Neural crest cell (in vitro differentiated cells): ENCODE data around the gene ARHGAP19. TPM values are rescaled to one million over a fixed set of nuclear protein-coding genes. Genes with fewer than 3 reads are reported as not detected.
A peak's percentile ranks its signal among the peaks of the same experiment; 100 is the strongest.

Experiments used
- DNase-seq: peaks from one replicate; pipeline ENCODE4 v3.0.0; 2021; ENCODE audit warnings: low read depth, mixed read lengths, low spot score
- H3K27ac Mint-ChIP-seq: one replicate; pipeline ENCODE4 v1.8.0; 2021; ENCODE audit warnings: mild to moderate bottlenecking, mixed read lengths; ENCODE audit not compliant: unreplicated experiment
- H3K27me3 Mint-ChIP-seq: 2 replicates; pipeline ENCODE4 v1.8.0; 2021; ENCODE audit warnings: low read depth, mild to moderate bottlenecking, mixed read lengths
- H3K36me3 Mint-ChIP-seq: 2 replicates; pipeline ENCODE4 v1.8.0; 2021; ENCODE audit warnings: low read depth, mild to moderate bottlenecking, mixed read lengths
- H3K4me1 Mint-ChIP-seq: 2 replicates; pipeline ENCODE4 v1.8.0; 2021; ENCODE audit warnings: mixed read lengths
- H3K4me3 Mint-ChIP-seq: one replicate; pipeline ENCODE4 v1.8.0; 2021; ENCODE audit warnings: mild to moderate bottlenecking, mixed read lengths
- H3K9me3 Mint-ChIP-seq: 2 replicates; pipeline ENCODE4 v1.8.0; 2021; ENCODE audit warnings: mixed read lengths
- total RNA-seq: library from RNA; stranded (reverse); gene quantifications from 2 replicates; pipeline ENCODE4 v1.2.1, GENCODE V29; 2021
- TF ChIP-seq, protein P1 (sequence below): fragments of 200-600 bp; sonication (generic); conservative IDR thresholded peaks from 2 replicates; pipeline ENCODE4 v1.5.0; 2021; ENCODE audit warnings: antibody characterized with exemption, mild to moderate bottlenecking

ARHGAP19 gene
- total RNA-seq, 1 donor from 2014 or later, result 30.3 TPM

DNA sequence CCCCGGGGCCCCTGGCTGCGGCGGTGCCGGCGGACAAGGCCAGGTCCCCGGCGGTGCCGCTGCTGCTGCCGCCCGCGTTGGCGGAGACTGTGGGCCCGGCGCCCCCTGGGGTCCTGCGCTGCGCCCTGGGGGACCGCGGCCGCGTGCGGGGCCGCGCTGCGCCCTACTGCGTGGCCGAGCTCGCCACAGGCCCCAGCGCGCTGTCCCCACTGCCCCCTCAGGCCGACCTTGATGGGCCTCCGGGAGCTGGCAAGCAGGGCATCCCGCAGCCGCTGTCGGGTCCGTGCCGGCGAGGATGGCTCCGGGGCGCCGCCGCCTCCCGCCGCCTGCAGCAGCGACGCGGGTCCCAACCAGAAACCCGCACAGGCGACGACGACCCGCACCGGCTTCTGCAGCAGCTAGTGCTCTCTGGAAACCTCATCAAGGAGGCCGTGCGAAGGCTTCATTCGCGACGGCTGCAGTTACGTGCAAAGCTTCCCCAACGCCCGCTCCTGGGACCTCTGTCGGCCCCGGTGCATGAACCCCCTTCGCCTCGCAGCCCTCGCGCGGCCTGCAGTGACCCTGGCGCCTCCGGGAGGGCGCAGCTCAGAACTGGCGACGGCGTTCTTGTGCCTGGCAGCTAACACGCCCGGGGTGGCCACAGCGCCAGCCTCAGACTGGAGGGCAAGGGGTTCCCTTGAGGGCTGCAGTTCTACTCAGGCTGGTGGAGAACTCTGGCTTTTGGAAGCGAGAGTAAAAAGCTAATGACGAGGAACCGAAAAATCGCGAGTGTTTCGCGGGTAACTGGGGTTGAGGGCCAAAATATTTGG, 27.4 kb upstream of the ARHGAP19 start:
- H3K27me3 Mint-ChIP-seq, result peaks cover 61% of the 10 kb centered on the region
- DNase-seq, result peak; percentile 46
- peaks cover 25% of the 10 kb centered on the region for H3K4me1 Mint-ChIP-seq
- TF ChIP-seq, protein P1, sequence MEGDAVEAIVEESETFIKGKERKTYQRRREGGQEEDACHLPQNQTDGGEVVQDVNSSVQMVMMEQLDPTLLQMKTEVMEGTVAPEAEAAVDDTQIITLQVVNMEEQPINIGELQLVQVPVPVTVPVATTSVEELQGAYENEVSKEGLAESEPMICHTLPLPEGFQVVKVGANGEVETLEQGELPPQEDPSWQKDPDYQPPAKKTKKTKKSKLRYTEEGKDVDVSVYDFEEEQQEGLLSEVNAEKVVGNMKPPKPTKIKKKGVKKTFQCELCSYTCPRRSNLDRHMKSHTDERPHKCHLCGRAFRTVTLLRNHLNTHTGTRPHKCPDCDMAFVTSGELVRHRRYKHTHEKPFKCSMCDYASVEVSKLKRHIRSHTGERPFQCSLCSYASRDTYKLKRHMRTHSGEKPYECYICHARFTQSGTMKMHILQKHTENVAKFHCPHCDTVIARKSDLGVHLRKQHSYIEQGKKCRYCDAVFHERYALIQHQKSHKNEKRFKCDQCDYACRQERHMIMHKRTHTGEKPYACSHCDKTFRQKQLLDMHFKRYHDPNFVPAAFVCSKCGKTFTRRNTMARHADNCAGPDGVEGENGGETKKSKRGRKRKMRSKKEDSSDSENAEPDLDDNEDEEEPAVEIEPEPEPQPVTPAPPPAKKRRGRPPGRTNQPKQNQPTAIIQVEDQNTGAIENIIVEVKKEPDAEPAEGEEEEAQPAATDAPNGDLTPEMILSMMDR, result no peak
- no peak overlapping the region for H3K27ac Mint-ChIP-seq
- H3K9me3 Mint-ChIP-seq, result no peaks in the 10 kb centered on the region
- H3K36me3 Mint-ChIP-seq, result no peaks in the 10 kb centered on the region
- H3K4me3 Mint-ChIP-seq, result peak overlapping the region; percentile 87

DNA sequence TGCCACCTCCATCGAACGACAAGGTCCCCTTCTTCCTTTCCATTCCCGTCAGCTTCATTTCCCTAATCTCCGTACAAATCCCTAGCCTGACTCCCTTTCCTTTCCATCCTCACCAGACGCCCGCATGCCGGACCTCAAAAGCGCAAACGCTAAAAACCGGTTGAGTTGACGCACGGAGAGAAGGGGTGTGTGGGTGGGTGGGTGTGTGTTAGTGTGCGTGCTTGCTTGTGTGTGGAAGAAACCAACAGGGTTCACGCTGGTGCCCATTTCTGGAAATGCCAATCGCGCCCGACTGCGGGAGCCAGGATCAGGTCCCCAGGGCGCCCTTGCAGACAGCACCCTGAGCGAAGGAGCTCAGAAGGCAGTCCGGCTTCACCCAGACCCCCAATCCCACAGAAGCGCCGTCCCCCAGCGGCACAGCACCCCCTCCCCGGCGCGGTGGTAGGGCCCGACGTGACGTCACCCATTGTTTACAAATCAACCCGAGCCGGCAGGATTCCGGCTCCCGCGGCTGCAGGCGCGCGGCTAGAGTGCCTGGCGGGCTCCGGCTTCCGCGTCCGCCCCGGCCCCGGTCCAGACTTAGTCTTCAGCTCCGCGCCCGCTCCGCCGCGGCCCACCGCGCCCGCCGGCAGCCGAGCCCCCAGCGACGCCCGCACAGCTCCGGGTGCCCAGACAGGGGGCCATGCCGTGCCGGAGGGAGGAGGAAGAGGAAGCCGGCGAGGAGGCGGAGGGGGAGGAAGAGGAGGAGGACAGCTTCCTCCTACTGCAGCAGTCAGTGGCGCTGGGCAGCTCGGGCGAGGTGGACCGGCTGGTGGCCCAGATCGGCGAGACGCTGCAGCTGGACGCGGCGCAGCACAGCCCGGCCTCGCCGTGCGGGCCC, 26.6 kb upstream of the ARHGAP19 start, which contains the start of gene FRAT1:
Gene FRAT1, plus strand, starts transcription at position 500 of the 880 bp plus-strand sequence. Its CDS starts 183 bp downstream, at position 683.
- Mint-ChIP-seq H3K9me3 (no peaks in the 10 kb centered on the region), H3K27me3 (peaks cover 61% of the 10 kb centered on the region), H3K36me3 (no peaks in the 10 kb centered on the region), H3K4me3 (peak within 1 kb of the TSS; percentile 96), H3K4me1 (peaks cover 25% of the 10 kb centered on the region), H3K27ac (peak within 1 kb of the TSS; percentile 100)
- TF ChIP-seq, protein P1, result no peak
- DNase-seq, result peak; percentile 88

DNA sequence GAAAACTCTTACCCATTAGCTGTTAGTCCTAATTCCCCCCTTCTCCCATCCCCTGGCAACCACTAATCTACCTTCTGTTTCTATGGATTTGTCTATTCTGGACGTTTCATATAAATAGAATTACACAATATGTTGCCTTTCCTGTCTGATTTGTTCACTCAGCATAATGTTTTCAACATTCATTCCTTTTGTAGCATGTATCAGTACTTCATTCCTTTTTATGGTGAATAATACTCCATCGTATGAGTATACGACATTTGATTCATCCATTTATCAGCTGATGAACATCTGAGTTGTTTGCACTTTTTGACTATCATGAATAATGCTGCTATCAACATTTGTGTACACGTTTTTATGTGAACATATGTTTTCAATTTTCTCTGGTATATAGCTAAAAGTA, 22.2 kb upstream of the ARHGAP19 start:
- no peak for DNase-seq
- TF ChIP-seq, protein P1, result no peak
- no peak overlapping the region for H3K4me3 Mint-ChIP-seq
- H3K4me1 Mint-ChIP-seq, result peaks cover 6% of the 10 kb centered on the region
- no peak overlapping the region for H3K27ac Mint-ChIP-seq
- no peaks in the 10 kb centered on the region for H3K36me3 Mint-ChIP-seq
- peaks cover 25% of the 10 kb centered on the region for H3K27me3 Mint-ChIP-seq
- H3K9me3 Mint-ChIP-seq, result no peaks in the 10 kb centered on the region

DNA sequence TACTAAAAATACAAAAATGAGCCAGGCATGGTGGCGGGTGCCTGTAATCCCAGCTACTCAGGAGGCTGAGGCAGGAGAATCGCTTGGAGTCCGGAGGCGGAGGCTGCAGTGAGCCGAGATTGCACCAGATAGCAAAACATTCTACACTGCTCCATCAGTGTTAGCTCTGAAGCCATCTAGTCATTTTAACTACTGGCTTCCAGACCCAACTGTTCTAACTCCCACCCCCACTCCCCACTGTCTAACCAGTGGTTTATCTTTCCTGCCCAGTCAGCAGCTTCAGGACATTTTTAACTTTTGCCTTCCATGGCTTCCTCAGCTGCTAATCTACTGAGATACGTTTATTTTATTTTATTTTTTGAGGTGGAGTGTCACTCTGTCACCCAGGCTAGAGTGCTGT, 20.5 kb upstream of the ARHGAP19 start:
- no peak for DNase-seq
- Mint-ChIP-seq H3K9me3 (no peaks in the 10 kb centered on the region), H3K4me3 (no peak overlapping the region), H3K27ac (no peak overlapping the region), H3K36me3 (no peaks in the 10 kb centered on the region), H3K27me3 (peaks cover 15% of the 10 kb centered on the region), H3K4me1 (no peaks in the 10 kb centered on the region)
- TF ChIP-seq, protein P1, result no peak

DNA sequence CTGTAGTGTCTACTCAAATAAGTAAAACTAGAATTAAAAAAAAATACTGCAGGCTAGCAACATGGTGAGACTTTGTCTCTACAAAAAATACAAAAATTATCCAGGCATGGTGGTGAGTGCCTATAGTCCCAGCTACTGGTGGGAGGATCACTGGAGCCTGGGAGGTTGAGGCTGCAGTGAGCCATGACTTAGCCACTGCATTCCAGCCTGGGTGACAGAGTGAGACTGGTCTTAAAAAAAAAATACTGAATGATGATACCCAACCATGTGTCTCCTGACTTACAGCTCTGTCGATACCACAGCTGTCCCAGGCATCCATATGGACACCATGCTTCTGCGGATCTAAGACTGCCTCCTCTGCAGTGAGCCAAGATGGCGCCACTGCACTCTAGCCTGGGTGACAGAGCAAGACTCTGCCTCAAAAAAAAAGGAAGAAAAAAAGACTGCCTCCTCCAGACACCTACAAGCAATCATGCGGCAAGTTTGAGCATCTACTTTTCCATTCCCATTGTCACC, 18.7 kb upstream of the ARHGAP19 start:
- H3K9me3 Mint-ChIP-seq, result no peaks in the 10 kb centered on the region
- no peaks in the 10 kb centered on the region for H3K4me1 Mint-ChIP-seq
- no peaks in the 10 kb centered on the region for H3K36me3 Mint-ChIP-seq
- peaks cover 7% of the 10 kb centered on the region for H3K27me3 Mint-ChIP-seq
- DNase-seq, result no peak
- TF ChIP-seq, protein P1, result no peak
- no peak overlapping the region for H3K27ac Mint-ChIP-seq
- H3K4me3 Mint-ChIP-seq, result no peak overlapping the region
